K562 (cell line): ENCODE measurements around the gene ZNF512B. TPM values are rescaled to one million over a fixed set of nuclear protein-coding genes. Genes with fewer than 3 reads are reported as not detected.

ENCODE experiments used
- ATAC-seq: fragments of 200-7000 bp; cut with Tn5 transposase; 3 replicates; pipeline ENCODE4 v1.9.1; 2020; ENCODE audit warnings: moderate library complexity
- BruUV-seq: library from RNA; stranded (reverse); fragments of 400-500 nt; replicated peaks from 2 replicates; lab custom pipeline; 2021; lab: Mats Ljungman, UMichigan
- CTCF ChIA-PET: fragments of 300-600 bp; formaldehyde crosslinking; extraction: SDS; loops from one replicate; lab custom pipeline; 2021; ENCODE audit warnings: low intra/inter-chr PET ratio; lab: Yijun Ruan, JAX
- POLR2A ChIA-PET: fragments of 300-600, 350-650 bp; sonication (Branson Sonifier 250); formaldehyde crosslinking; extraction: SDS; loops from one replicate; lab custom pipeline; 2021; ENCODE audit warnings: antibody characterized with exemption, inconsistent platforms; lab: Yijun Ruan, JAX
- DNase-seq, 4 experiments: peaks; one replicate each; pipeline versions ENCODE4 v3.0.0 to v3.0.0-alpha.2; 2011 to 2018; ENCODE audit warnings: low spot score in 3 of 4, mixed read lengths in 3 of 4; ENCODE audit errors: extremely low read depth in 1 of 4
- FAIRE-seq: peaks from 2 replicates; lab custom pipeline; 2011; peaks lifted over from hg19 to GRCh38; lab: Jason Lieb, UNC
- H2AFZ ChIP-seq: 2 replicates; pipeline ENCODE4 v1.6.0; 2011; ENCODE audit warnings: low read depth, low read length, control low read depth, inconsistent platforms
- H3K27ac ChIP-seq: fragments of 200-600 bp; 3 replicates; pipeline ENCODE4 v1.8.0; 2011; ENCODE audit warnings: low read depth, mild to moderate bottlenecking, control low read depth, inconsistent platforms, low read length, moderate library complexity, mixed read lengths; ENCODE audit errors: extremely low read depth
- H3K27me3 ChIP-seq, 2 experiments: fragments of 300-600 bp in 1 of 2; 2 replicates in 1 of 2; 3 replicates in 1 of 2; pipeline versions ENCODE4 v1.6.0 to v1.8.0; 2011; ENCODE audit warnings: inconsistent platforms in 2 of 2, low read length in 2 of 2, mild to moderate bottlenecking in 1 of 2, mixed read lengths in 1 of 2, moderate library complexity in 1 of 2; ENCODE audit not compliant: control insufficient read depth in 2 of 2, insufficient read depth in 2 of 2
- H3K36me3 ChIP-seq: fragments of 300-600 bp; 3 replicates; pipeline ENCODE4 v1.8.0; 2011; ENCODE audit warnings: mild to moderate bottlenecking, low read length, inconsistent platforms; ENCODE audit not compliant: control insufficient read depth, insufficient read depth
- H3K4me1 ChIP-seq, 2 experiments: fragments of 200-600 bp in 1 of 2; replicated peaks in 1 of 2; 2 replicates in 1 of 2; 3 replicates in 1 of 2; pipeline versions ENCODE4 v1.5.1 to v1.8.0; 2011; ENCODE audit warnings: inconsistent platforms in 2 of 2, low read length in 2 of 2, mild to moderate bottlenecking in 1 of 2, mixed read lengths in 1 of 2, moderate library complexity in 1 of 2; ENCODE audit not compliant: control insufficient read depth in 2 of 2, insufficient read depth in 2 of 2
- H3K4me2 ChIP-seq: 2 replicates; pipeline ENCODE4 v1.6.1; 2011; ENCODE audit warnings: low read length, control low read depth, inconsistent platforms, mixed read lengths; ENCODE audit not compliant: insufficient read depth
- H3K4me3 ChIP-seq: fragments of 200-600 bp; sonication (generic), shearing (Covaris generic); 2 replicates; pipeline ENCODE4 v1.5.1; 2016; ENCODE audit warnings: control low read depth, inconsistent platforms
- H3K79me2 ChIP-seq: fragments of 200-600 bp; 3 replicates; pipeline ENCODE4 v1.8.0; 2011; ENCODE audit warnings: low read length, inconsistent platforms; ENCODE audit not compliant: control insufficient read depth, insufficient read depth
- H3K9ac ChIP-seq, 2 experiments: 2 replicates each; pipeline versions ENCODE4 v1.6.0 to v1.6.1; 2011; ENCODE audit warnings: low read depth in 2 of 2, low read length in 2 of 2, control low read depth in 1 of 2, inconsistent platforms in 1 of 2, mild to moderate bottlenecking in 1 of 2, mixed read lengths in 1 of 2; ENCODE audit not compliant: insufficient read depth in 1 of 2
- H3K9me1 ChIP-seq: one replicate; pipeline ENCODE4 v1.6.0; 2011; ENCODE audit warnings: inconsistent platforms, mild to moderate bottlenecking, low read length, moderate library complexity; ENCODE audit not compliant: control insufficient read depth, insufficient read depth
- H3K9me3 ChIP-seq: replicated peaks from 2 replicates; pipeline ENCODE4 v1.5.1; 2011; ENCODE audit warnings: low read depth, low read length, inconsistent platforms; ENCODE audit not compliant: control insufficient read depth, insufficient read depth
- H4K20me1 ChIP-seq: replicated peaks from 2 replicates; pipeline ENCODE4 v1.6.1; 2011; ENCODE audit warnings: low read length, inconsistent platforms, mixed read lengths; ENCODE audit not compliant: control insufficient read depth, insufficient read depth
- CHD1 ChIP-seq: fragments of 200-600 bp; sonication (generic); IDR thresholded peaks from one replicate; pipeline ENCODE4 v1.6.1; 2012; ENCODE audit warnings: mild to moderate bottlenecking, moderate library complexity, low read length, inconsistent platforms
- ELF1 ChIP-seq: fragments of 200-800 bp; sonication (Bioruptor generic); IDR thresholded peaks from 2 replicates; pipeline ENCODE4 v1.6.1; 2016; ENCODE audit warnings: missing genetic modification characterization, missing compliant biosample characterization
- KDM4B ChIP-seq, 2 experiments: fragments of 450-650 bp in 1 of 2; sonication (generic) in 1 of 2; IDR thresholded peaks; 2 replicates each; pipeline ENCODE4 v1.6.1; 2016 to 2017; ENCODE audit warnings: borderline replicate concordance in 2 of 2, antibody characterized with exemption in 1 of 2, low read depth in 1 of 2, mild to moderate bottlenecking in 1 of 2
- MAZ ChIP-seq, 2 experiments: fragments of 450-650 bp in 1 of 2; sonication (generic) in 1 of 2; formaldehyde crosslinking; IDR thresholded peaks in 1 of 2; conservative IDR thresholded peaks in 1 of 2; 2 replicates each; pipeline versions ENCODE4 v1.4.0 to v1.5.0; 2020; ENCODE audit warnings: mild to moderate bottlenecking in 1 of 2, missing genetic modification reagents in 1 of 2
- MYC ChIP-seq, 2 experiments: fragments of 250-450 bp in 1 of 2; sonication (Bioruptor Pico) in 1 of 2; IDR thresholded peaks; 2 replicates each; pipeline versions ENCODE4 v1.5.1 to v1.6.1; 2012 to 2021; ENCODE audit warnings: low read depth in 2 of 2, borderline replicate concordance in 1 of 2, improper control_type of control experiment in 1 of 2, low read length in 1 of 2, mild to moderate bottlenecking in 1 of 2, moderate library complexity in 1 of 2
- NBN ChIP-seq: fragments of 450-650 bp; IDR thresholded peaks from 2 replicates; pipeline ENCODE4 v1.6.1; 2016; ENCODE audit warnings: low read depth, mild to moderate bottlenecking
- PCBP2 ChIP-seq: fragments of 200-400 bp; formaldehyde crosslinking; IDR thresholded peaks from 2 replicates; pipeline ENCODE4 v1.6.1; 2018; ENCODE audit warnings: low read length, low read depth, mild to moderate bottlenecking, moderate library complexity; ENCODE audit not compliant: poor library complexity, severe bottlenecking
- PRMT5 ChIP-seq: sonication (generic); formaldehyde crosslinking; IDR thresholded peaks from 2 replicates; pipeline ENCODE4 v1.5.0; 2020; ENCODE audit warnings: missing genetic modification reagents
- SIN3A ChIP-seq, 2 experiments: fragments of 150-350 bp in 1 of 2; IDR thresholded peaks; 2 replicates each; pipeline ENCODE4 v1.6.1; 2011 to 2016; ENCODE audit warnings: borderline replicate concordance in 2 of 2, low read depth in 2 of 2, low read length in 2 of 2, mild to moderate bottlenecking in 2 of 2, moderate library complexity in 2 of 2; ENCODE audit not compliant: control insufficient read depth in 1 of 2
- ZBTB7A ChIP-seq: IDR thresholded peaks from 2 replicates; pipeline ENCODE4 v1.6.1; 2011; ENCODE audit warnings: low read depth, mild to moderate bottlenecking, low read length, moderate library complexity, borderline replicate concordance; ENCODE audit not compliant: control insufficient read depth
- WGBS: fragments of 100-300 bp; shearing (Covaris generic); methylation state at CpG from one replicate; pipeline ENCODE4 v1.1.6; 2016; ENCODE audit warnings: low coverage, mixed read lengths; ENCODE audit not compliant: insufficient coverage; ENCODE audit errors: missing lambda C conversion rate; 5-methylcytosine and 5-hydroxymethylcytosine counted together
- in situ Hi-C: fragments of 300-500 bp; cut with MboI; formaldehyde crosslinking; loops from 4 replicates; pipeline ENCODE4 v1.15.0; 2018; ENCODE audit warnings: inconsistent platforms, mixed read lengths
- intact Hi-C: fragments of 100-400 bp; cut with micrococcal nuclease; formaldehyde crosslinking; loops from 2 replicates; pipeline ENCODE4 v1.14.2; 2022
- polyA plus RNA-seq, 8 experiments: library from polyadenylated mRNA; depleted of rRNA in 4 of 8; stranded (reverse) in 5 of 8; unstranded in 3 of 8; fragments of >200 nt; fragmentation: Nextera tagmentation in 2 of 8; fragmentation: Illumina TruSeq in 1 of 8; extraction: Ambion mirVana in 2 of 8; extraction: Trizol in 1 of 8; gene quantifications; 2 replicates each; pipeline versions ENCODE4 v1.2.1 to v1.2.3, GENCODE V29; 2011 to 2014; ENCODE audit warnings: inconsistent platforms in 1 of 8, missing spikeins in 1 of 8
- total RNA-seq, 7 experiments: library from RNA; depleted of rRNA in 6 of 7; stranded (reverse); fragments of >200 nt in 6 of 7; fragmentation: Illumina TruSeq in 2 of 7; extraction: Trizol in 2 of 7; gene quantifications; 2 replicates each; pipeline versions ENCODE4 v1.2.1 to v1.2.3, GENCODE V29; 2011 to 2021; ENCODE audit warnings: low replicate concordance in 1 of 7
- TF ChIP-seq, protein P1 (sequence below): IDR thresholded peaks from 2 replicates; pipeline ENCODE4 v1.6.1; 2011; ENCODE audit warnings: borderline replicate concordance, low read depth, mild to moderate bottlenecking, moderate library complexity, low read length; ENCODE audit not compliant: insufficient read depth, poor library complexity, severe bottlenecking
- TF ChIP-seq, protein P2 (sequence below): fragments of 450-650 bp; conservative IDR thresholded peaks from 2 replicates; pipeline ENCODE4 v1.6.1; 2016; ENCODE audit warnings: missing genetic modification characterization, low read depth, mild to moderate bottlenecking, missing compliant biosample characterization, moderate library complexity
- TF ChIP-seq, protein P3 (sequence below): fragments of 200-800 bp; sonication (Bioruptor generic); IDR thresholded peaks from 2 replicates; pipeline ENCODE4 v1.6.1; 2017; ENCODE audit warnings: missing genetic modification characterization, missing compliant biosample characterization

ZNF512B gene
- total and polyA plus RNA-seq, 9 of the 15 experiments (the other 6 are each of a cell fraction or from before 2014, with no cell fraction given) = 0.01 to 27.8 (median 8.2) TPM

DNA sequence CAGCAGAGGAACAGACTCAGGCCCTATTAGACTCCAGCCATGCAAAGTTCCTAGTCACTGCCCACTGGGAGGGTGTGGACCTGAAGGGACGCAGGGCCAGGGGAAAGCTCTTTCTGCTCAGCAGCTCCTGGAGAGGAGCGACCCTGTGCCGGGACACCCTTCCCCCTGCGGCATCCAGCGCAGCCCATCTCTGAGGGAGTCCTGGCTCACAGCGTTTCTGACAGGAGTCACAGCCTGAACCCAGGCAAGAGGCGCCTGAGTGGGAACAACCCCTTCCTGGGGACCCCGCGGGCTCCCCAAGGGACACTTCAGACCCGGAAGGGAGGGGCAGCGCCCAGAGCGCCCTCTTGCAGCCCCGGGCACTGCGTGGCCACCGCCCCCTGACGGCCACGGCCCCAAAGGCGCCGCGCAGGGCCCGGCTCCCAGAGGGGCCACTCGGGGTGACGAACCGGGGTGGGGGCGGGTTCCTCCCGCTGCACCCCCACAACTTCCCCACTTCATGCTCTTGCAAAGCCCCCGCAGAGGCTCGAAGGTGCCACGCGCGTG, 14.4 kb downstream of the ZNF512B start:
- peaks cover 30% of the 10 kb centered on the region for H4K20me1 ChIP-seq
- POLR2A ChIA-PET = interaction anchor here (2.0 kb wide), 1 partner anchor 12 kb away, joined by 9 read pairs; no protein-coding TSS in a partner anchor
- peaks cover 43% of the 10 kb centered on the region; the same call in 1 of the 3 replicates for H3K36me3 ChIP-seq
- peak; percentile 43 for ATAC-seq
- H3K79me2 ChIP-seq = peaks cover 56% of the 10 kb centered on the region
- intact Hi-C loops (loop anchor here (5.0 kb wide), 1 partner anchor 248 kb away; the partner anchor contains the start of genes ARFRP1 and ZGPAT), in situ Hi-C loops (no loop called here)
- CTCF ChIA-PET = no interaction called here
- peak overlapping the region; percentile 99 for H3K4me3 ChIP-seq
- H3K27ac ChIP-seq = peak overlapping the region; percentile 99
- FAIRE-seq = peak; percentile 44
- BruUV-seq = no TSS peak
- peak overlapping the region; percentile 95 for H2AFZ ChIP-seq
- peak overlapping the region; percentile 93 for H3K4me2 ChIP-seq
- H3K4me1 ChIP-seq = peaks cover 16 to 92% of the 10 kb centered on the region in 2 experiments; a peak in 4 of 5 replicates
- no peaks in the 10 kb centered on the region for H3K27me3 ChIP-seq
- 6% methylated on average over 15 of the region's 31 CpGs for WGBS
- peak overlapping the region; percentile 98 to 99 for H3K9ac ChIP-seq
- H3K9me1 ChIP-seq = peaks cover 7% of the 10 kb centered on the region
- peak; percentile 62 to 71 (median 64) for DNase-seq
- no peaks in the 10 kb centered on the region for H3K9me3 ChIP-seq
- TF ChIP-seq, protein P1, sequence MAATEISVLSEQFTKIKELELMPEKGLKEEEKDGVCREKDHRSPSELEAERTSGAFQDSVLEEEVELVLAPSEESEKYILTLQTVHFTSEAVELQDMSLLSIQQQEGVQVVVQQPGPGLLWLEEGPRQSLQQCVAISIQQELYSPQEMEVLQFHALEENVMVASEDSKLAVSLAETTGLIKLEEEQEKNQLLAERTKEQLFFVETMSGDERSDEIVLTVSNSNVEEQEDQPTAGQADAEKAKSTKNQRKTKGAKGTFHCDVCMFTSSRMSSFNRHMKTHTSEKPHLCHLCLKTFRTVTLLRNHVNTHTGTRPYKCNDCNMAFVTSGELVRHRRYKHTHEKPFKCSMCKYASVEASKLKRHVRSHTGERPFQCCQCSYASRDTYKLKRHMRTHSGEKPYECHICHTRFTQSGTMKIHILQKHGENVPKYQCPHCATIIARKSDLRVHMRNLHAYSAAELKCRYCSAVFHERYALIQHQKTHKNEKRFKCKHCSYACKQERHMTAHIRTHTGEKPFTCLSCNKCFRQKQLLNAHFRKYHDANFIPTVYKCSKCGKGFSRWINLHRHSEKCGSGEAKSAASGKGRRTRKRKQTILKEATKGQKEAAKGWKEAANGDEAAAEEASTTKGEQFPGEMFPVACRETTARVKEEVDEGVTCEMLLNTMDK = no peak
- TF ChIP-seq MYC (IDR thresholded peaks at IDR 0.05; ENCODE audit: low read depth, low read length) = no peak
- 0 out of 2 replicates have a peak, but pooled peaks have one; percentile 45 for TF ChIP-seq MYC (CRISPR knock-in tag; IDR thresholded peaks at IDR 0.05; ENCODE audit: borderline replicate concordance, low read depth)
- peak in 1 of 2 experiments; percentile 48; a peak in 2 of 4 replicates for TF ChIP-seq MAZ (CRISPR knock-in tag; conservative IDR thresholded peaks at IDR 0.05 in 1 of 2, IDR thresholded peaks at IDR 0.05 in 1 of 2)
- TF ChIP-seq NBN = no peak
- TF ChIP-seq SIN3A (IDR thresholded peaks at IDR 0.05; ENCODE audit: borderline replicate concordance in 2 of 2, control insufficient read depth in 1 of 2, low read depth in 2 of 2, low read length in 2 of 2) = peak in 1 of 2 experiments; percentile 27; a peak in 1 of 4 replicates
- TF ChIP-seq ELF1 (tag) = peak; percentile 66; the same call in 1 of the 2 replicates
- TF ChIP-seq, protein P2, sequence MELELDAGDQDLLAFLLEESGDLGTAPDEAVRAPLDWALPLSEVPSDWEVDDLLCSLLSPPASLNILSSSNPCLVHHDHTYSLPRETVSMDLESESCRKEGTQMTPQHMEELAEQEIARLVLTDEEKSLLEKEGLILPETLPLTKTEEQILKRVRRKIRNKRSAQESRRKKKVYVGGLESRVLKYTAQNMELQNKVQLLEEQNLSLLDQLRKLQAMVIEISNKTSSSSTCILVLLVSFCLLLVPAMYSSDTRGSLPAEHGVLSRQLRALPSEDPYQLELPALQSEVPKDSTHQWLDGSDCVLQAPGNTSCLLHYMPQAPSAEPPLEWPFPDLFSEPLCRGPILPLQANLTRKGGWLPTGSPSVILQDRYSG = no peak
- TF ChIP-seq ZBTB7A = peak; percentile 63; the same call in 1 of the 2 replicates
- TF ChIP-seq KDM4B (IDR thresholded peaks at IDR 0.05; ENCODE audit: borderline replicate concordance in 2 of 2, low read depth in 1 of 2) = 0 out of 4 replicates have a peak, but pooled peaks of 1 of the 2 experiments have one; percentile 22
- TF ChIP-seq PCBP2 = no peak
- peak; percentile 27; the same call in 1 of the 2 replicates for TF ChIP-seq PRMT5 (CRISPR knock-in tag)
- TF ChIP-seq CHD1 = peak; percentile 71
- TF ChIP-seq, protein P3, sequence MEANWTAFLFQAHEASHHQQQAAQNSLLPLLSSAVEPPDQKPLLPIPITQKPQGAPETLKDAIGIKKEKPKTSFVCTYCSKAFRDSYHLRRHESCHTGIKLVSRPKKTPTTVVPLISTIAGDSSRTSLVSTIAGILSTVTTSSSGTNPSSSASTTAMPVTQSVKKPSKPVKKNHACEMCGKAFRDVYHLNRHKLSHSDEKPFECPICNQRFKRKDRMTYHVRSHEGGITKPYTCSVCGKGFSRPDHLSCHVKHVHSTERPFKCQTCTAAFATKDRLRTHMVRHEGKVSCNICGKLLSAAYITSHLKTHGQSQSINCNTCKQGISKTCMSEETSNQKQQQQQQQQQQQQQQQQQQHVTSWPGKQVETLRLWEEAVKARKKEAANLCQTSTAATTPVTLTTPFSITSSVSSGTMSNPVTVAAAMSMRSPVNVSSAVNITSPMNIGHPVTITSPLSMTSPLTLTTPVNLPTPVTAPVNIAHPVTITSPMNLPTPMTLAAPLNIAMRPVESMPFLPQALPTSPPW (CRISPR knock-in tag) = peak; percentile 62
